Esophagus muscularis mucosa (tissue), 4 donors: ENCODE data around the gene DISP1. TPM values are rescaled to one million over a fixed set of nuclear protein-coding genes. Genes with fewer than 3 reads are reported as not detected.

Source experiments
- DNase-seq: peaks from one replicate; pipeline ENCODE4 v3.0.0-alpha.2; 2017; ENCODE audit errors: extremely low spot score
- H3K27ac ChIP-seq, 4 donors: fragments of 200-600 bp; sonication (generic); replicated peaks in 1 of 4; 1 replicate in 3 of 4; 2 replicates in 1 of 4; pipeline ENCODE4 v1.5.1; 2016 to 2019; ENCODE audit warnings: mild to moderate bottlenecking in 1 of 4
- H3K27me3 ChIP-seq, 4 donors: fragments of 200-600 bp; sonication (generic); one replicate each; pipeline versions ENCODE4 v1.5.1 to v1.6.0; 2016 to 2019
- H3K36me3 ChIP-seq, 4 donors: fragments of 200-600 bp; sonication (generic); one replicate each; pipeline ENCODE4 v1.5.1; 2016 to 2019
- H3K4me1 ChIP-seq, 4 donors: fragments of 200-600 bp; sonication (generic); one replicate each; pipeline ENCODE4 v1.5.1; 2016 to 2019
- H3K4me3 ChIP-seq, 4 donors: fragments of 200-600 bp; sonication (generic); 1 replicate in 2 of 4; 2 replicates in 2 of 4; pipeline ENCODE4 v1.5.1; 2016 to 2019; ENCODE audit warnings: mild to moderate bottlenecking in 4 of 4, moderate library complexity in 1 of 4
- H3K9me3 ChIP-seq, 4 donors: fragments of 200-600 bp; sonication (generic); 1 replicate in 3 of 4; 2 replicates in 1 of 4; pipeline ENCODE4 v1.5.1; 2016 to 2019
- CTCF ChIP-seq, 3 experiments: fragments of 200-600 bp in 2 of 3; fragments of 450-650 bp in 1 of 3; sonication (generic) in 2 of 3; IDR thresholded peaks; one replicate each; pipeline ENCODE4 v1.5.1; 2017 to 2019; ENCODE audit warnings: antibody characterized with exemption in 3 of 3, mild to moderate bottlenecking in 2 of 3, moderate library complexity in 1 of 3
- EP300 ChIP-seq: sonication (generic); formaldehyde crosslinking; IDR thresholded peaks from one replicate; pipeline ENCODE4 v1.6.1; 2017; ENCODE audit warnings: antibody characterized with exemption
- POLR2A ChIP-seq: fragments of 450-650 bp; IDR thresholded peaks from one replicate; pipeline ENCODE4 v1.6.1; 2017; ENCODE audit warnings: antibody characterized with exemption, moderate library complexity, mild to moderate bottlenecking, low read depth
- POLR2AphosphoS5 ChIP-seq, 2 donors: sonication (generic); formaldehyde crosslinking; IDR thresholded peaks; one replicate each; pipeline ENCODE4 v1.6.1; 2017; ENCODE audit warnings: antibody characterized with exemption in 2 of 2
- WGBS: methylation state at CpG from one replicate; pipeline ENCODE4 v1.1.5; 2018; 5-methylcytosine and 5-hydroxymethylcytosine counted together
- intact Hi-C: fragments of 100-400 bp; cut with DNase I; formaldehyde crosslinking; loops from one replicate; pipeline ENCODE4 v1.15.1; 2023
- total RNA-seq, 4 donors: library from RNA; depleted of rRNA; stranded (reverse); fragments of >200 nt; gene quantifications; one replicate each; pipeline versions ENCODE4 v1.1.0 to v1.2.1, GENCODE V29; 2016

DISP1 gene
- total RNA-seq, 4 donors from 2014 or later: 9.3 to 14.1 (median 10.8) TPM

GRCh38 chr1:222791006-222791710 lies 23.7 kb upstream of the DISP1 start:
- intact Hi-C loops: loop anchor here (5.0 kb wide), 1 partner anchor 331 kb away; no protein-coding TSS in a partner anchor
- Histone ChIP-seq H3K27ac (no peak overlapping the region), H3K9me3 (no peaks in the 10 kb centered on the region), H3K4me3 (no peak overlapping the region), H3K27me3 (no peaks in the 10 kb centered on the region), H3K4me1 (peaks cover 0 to 17% (median 8%) of the 10 kb centered on the region in 4 donors), H3K36me3 (no peaks in the 10 kb centered on the region)
- TF ChIP-seq CTCF (IDR thresholded peaks at IDR 0.05) (no peak), POLR2A (no peak), POLR2AphosphoS5 (IDR thresholded peaks at IDR 0.05) (no peak), EP300 (no peak)
- no peak for DNase-seq
- 59% methylated on average over 4 of the region's 4 CpGs for WGBS

- no peak overlapping the region for H3K27ac ChIP-seq
- H3K4me3 ChIP-seq: no peak overlapping the region
- intact Hi-C loops: loop anchor here (1.0 to 5.0 kb wide), 2 partner anchors 289 to 330 kb away; no protein-coding TSS in a partner anchor
- no peaks in the 10 kb centered on the region for H3K9me3 ChIP-seq
- peaks cover 0 to 12% (median 6%) of the 10 kb centered on the region in 4 donors for H3K4me1 ChIP-seq
- DNase-seq: no peak
- TF ChIP-seq CTCF (IDR thresholded peaks at IDR 0.05) (peak; percentile 59 to 71 (median 61)), POLR2AphosphoS5 (IDR thresholded peaks at IDR 0.05) (no peak), EP300 (no peak), POLR2A (no peak)
- WGBS: 26% methylated on average over 2 of the region's 2 CpGs
- no peaks in the 10 kb centered on the region for H3K36me3 ChIP-seq
- no peaks in the 10 kb centered on the region for H3K27me3 ChIP-seq
Observed at GRCh38 chr1:222792744-222793143, 22.1 kb upstream of the DISP1 start.

- intact Hi-C loops: loop anchor here (5.0 kb wide), 1 partner anchor 327 kb away; no protein-coding TSS in a partner anchor
- TF ChIP-seq CTCF (IDR thresholded peaks at IDR 0.05) (no peak), POLR2A (no peak), POLR2AphosphoS5 (IDR thresholded peaks at IDR 0.05) (no peak), EP300 (no peak)
- Histone ChIP-seq H3K4me1 (peaks cover 0 to 25% (median 15%) of the 10 kb centered on the region in 4 donors), H3K9me3 (no peaks in the 10 kb centered on the region), H3K4me3 (no peak overlapping the region), H3K27ac (no peak overlapping the region), H3K27me3 (no peaks in the 10 kb centered on the region), H3K36me3 (no peaks in the 10 kb centered on the region)
- WGBS: 100% methylated on average over 2 of the region's 6 CpGs
- DNase-seq: no peak
Observed at GRCh38 chr1:222794656-222795474, 20.0 kb upstream of the DISP1 start.

GRCh38 chr1:222798116-222798515 lies 16.7 kb upstream of the DISP1 start:
- H3K4me1 ChIP-seq: peaks cover 0 to 22% (median 11%) of the 10 kb centered on the region in 4 donors
- TF ChIP-seq CTCF (IDR thresholded peaks at IDR 0.05) (no peak), POLR2AphosphoS5 (IDR thresholded peaks at IDR 0.05) (no peak), POLR2A (no peak), EP300 (no peak)
- no peak overlapping the region for H3K27ac ChIP-seq
- H3K4me3 ChIP-seq: no peak overlapping the region
- no peak for DNase-seq
- no peaks in the 10 kb centered on the region for H3K9me3 ChIP-seq
- no peaks in the 10 kb centered on the region for H3K27me3 ChIP-seq
- intact Hi-C loops: no loop called here
- H3K36me3 ChIP-seq: no peaks in the 10 kb centered on the region
